H1 (cell line): ENCODE data around the gene MYH9. TPM values are rescaled to one million over a fixed set of nuclear protein-coding genes. Genes with fewer than 3 reads are reported as not detected.

Source experiments
- CREB1 ChIP-seq: IDR thresholded peaks from 2 replicates; pipeline ENCODE4 v1.6.1; 2012; ENCODE audit warnings: inconsistent platforms
- MAFK ChIP-seq: IDR thresholded peaks from 2 replicates; pipeline ENCODE4 v1.6.1; 2012; ENCODE audit warnings: low read depth, mild to moderate bottlenecking, improper control_type of control experiment, low read length
- PHF8 ChIP-seq: fragments of 200-600 bp; sonication (generic); conservative IDR thresholded peaks from 2 replicates; pipeline ENCODE4 v1.7.1; 2012; ENCODE audit warnings: low read depth, mild to moderate bottlenecking, inconsistent platforms, low read length, moderate library complexity
- TAF7 ChIP-seq: optimal IDR thresholded peaks from 2 replicates; pipeline ENCODE3; 2011; ENCODE audit warnings: low read depth, mild to moderate bottlenecking, inconsistent platforms, low read length, moderate library complexity, borderline replicate concordance
- USF2 ChIP-seq: IDR thresholded peaks from 2 replicates; pipeline ENCODE4 v1.6.1; 2011; ENCODE audit warnings: low read length, improper control_type of control experiment
- polyA plus RNA-seq, 7 experiments: library from polyadenylated mRNA; depleted of rRNA in 3 of 7; stranded (reverse) in 5 of 7; unstranded in 2 of 7; fragments of >200 nt in 5 of 7; fragments of 200-250 nt in 2 of 7; gene quantifications; 1 replicate in 5 of 7; 2 replicates in 1 of 7; 4 replicates in 1 of 7; pipeline versions ENCODE4 v1.2.1 to v1.2.3, GENCODE V29; 2011 to 2013; ENCODE audit warnings: missing spikeins in 2 of 7, mixed read lengths in 2 of 7
- total RNA-seq: library from RNA; stranded (reverse); fragmentation: NEBNext Ultra II Directional; extraction: Animal tissue kit (Norgen Biotek cat#: 25700); gene quantifications from 2 replicates; pipeline ENCODE4 v1.2.1, GENCODE V29; 2021

Gene MYH9
- total and polyA plus RNA-seq, 2 of the 8 experiments (the other 6 are each of a cell fraction or from before 2014, with no cell fraction given), result 24.9 to 322 TPM

GRCh38 chr22:36378869-36379217 lies 8.9 kb downstream of the MYH9 start (continued):
- no peak for TF ChIP-seq MAFK
- TF ChIP-seq TAF7, result no peak
- no peak for TF ChIP-seq CREB1
- TF ChIP-seq PHF8, result no peak
- no peak for TF ChIP-seq USF2
- TF ChIP-seq, all 59 proteins: peak for 0
